ENCODE results near the gene DLEC1.

The DLEC1 gene

DNA sequence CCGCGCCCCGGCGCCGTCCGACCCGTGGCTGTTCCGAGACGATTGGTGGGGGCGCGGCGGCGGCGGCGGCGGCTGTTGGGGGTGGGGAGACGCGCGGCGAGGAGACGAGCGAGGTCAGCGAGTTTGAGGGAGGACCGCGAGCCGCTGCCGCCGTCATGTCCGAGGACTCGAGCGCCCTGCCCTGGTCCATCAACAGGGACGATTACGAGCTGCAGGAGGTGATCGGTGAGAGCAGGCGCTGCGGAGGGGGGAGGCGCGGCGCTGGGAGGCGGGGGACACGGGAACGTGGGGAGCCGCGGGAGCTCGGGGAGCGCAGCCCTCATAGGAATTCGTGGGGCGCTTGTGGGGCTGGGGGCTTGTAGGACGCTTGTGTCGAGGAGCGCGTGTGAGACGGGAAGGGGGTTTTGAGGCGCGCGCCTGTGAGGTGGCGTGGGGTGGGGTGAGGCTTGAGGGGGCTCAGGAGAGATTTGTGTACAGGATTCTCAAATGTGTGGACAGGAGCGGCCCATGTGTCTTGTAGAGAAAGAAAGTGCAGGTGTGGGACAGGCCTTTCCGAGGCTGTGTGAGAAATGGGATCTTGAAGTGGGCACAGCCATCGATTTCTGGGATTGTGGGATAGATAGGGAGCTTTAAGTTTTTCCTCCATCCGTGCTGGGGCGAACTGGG lies 126.8 kb downstream of the DLEC1 start:
- no peak for DNase-seq

DNA sequence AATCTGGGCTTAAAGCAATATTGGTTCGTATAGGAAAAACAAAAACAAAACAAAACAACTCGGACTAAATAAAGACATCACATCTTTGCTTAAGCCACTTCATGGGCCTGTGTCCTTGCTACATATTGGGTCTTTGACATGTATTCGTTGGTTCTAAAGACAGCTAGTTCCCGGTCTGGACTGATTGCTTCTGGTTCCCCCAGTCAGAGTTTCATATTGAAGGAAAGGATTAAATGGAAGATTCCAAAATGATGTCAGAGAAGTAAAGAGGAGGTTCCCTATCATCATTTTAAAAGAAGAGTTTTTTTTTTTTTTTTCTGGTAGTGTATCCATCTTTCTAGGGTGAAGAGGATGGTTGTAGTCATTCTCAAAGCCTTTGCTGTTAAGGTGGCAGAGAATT lies 128.6 kb downstream of the DLEC1 start:
- DNase-seq: no peak

DNA sequence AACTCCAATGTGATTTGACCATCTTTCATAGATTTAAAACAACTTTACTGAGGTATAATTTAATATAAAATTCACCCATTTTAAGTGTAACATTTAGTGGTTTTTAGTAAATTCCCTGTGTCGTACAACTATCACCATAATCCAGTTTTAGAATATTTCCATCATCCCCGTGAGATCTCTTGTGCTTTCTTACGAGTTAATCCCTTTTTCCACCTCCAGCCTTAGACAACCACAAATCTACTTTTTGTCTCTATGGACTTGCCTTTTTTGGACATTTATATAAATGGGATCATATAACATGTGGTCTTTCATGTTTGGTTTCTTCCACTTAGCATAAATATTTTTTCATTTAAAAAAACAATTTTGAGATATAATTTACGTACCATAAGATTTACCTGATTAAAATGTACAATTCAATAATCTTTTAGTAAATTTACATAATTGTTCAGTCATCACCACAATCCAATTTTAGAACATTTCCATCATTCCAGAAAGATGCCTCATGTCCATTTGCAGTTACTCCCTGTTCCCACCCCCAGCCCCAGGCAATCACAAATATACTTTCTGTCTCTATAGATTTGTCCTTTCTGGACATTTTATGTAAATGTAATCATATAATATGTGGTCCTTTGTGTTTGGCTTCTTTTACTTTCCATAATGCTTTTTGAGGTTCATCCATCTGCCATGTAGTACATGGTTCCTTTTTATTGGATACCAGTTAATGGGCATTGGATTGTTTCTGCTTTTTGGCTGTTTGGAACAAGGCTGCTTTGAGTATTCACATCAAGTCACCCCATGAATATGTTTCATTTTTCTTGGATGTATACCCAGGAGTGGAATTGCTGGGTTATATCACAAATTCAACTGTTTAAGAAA lies 129.4 kb downstream of the DLEC1 start:
- DNase-seq: no peak

DNA sequence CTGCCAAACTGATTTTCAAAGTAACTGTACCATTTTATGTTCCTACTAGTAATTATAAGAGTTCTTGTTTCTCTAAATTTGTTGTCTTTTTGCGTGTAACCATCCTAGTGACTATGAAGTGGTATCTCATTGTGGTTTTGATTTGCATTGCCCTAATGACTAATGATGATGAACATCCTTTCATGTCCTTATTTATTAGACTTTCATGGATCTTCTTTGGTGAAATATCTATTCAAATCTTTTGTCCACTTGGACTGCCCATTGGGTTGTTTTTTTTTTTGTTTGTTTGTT lies 130.0 kb downstream of the DLEC1 start:
- DNase-seq: no peak

DNA sequence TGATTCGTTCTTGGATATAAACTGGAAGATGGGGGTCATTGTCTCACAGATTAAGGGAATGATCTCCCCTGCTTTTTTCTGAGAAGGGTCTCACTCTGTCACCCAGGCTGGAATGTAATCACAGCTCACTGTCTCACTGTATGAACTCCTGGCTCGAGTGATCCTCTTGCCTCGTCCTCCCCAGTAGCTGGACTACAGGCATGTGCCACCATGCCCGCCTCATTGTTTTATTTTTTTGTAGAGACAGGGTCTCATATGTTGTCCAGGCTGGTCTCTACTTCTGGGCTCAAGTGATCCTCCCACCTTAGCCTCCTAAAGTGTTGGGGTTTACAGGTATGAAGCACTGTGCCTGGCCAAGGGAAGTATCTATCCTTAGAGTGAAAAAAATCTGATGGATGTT lies 131.7 kb downstream of the DLEC1 start:
- no peak for DNase-seq

DNA sequence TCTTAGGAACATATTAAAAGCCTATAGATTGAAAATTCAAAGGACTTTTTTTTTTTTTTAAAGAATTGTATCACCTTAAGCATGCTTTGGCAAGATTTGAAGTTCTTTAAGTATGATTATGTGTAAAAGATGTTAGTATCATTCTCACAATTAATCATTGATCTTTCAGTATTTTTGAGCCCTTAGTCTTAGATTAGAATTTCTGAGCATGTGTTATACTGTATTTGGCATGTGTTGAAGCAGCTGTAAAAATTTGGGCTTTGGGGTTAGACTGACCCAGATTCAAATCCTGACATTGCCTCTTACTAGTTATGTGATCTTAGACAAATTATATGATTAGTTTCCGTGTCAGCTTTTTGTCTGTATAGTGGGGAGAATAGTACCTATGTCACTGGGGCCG lies 132.6 kb downstream of the DLEC1 start:
- no peak for DNase-seq
